HG02943 (cell line): Measurements from ENCODE around the gene HES2.
"Not testable (repeated sequence)": the region's sequence is repeated elsewhere in the genome, so short reads cannot be mapped to it uniquely, and the experiment has no call there.

Experiments used
- ATAC-seq: cut with Tn5 transposase; IDR thresholded peaks from one replicate; pipeline ENCODE4 v1.9.1; 2021; ENCODE audit warnings: mild to moderate bottlenecking, low read depth, moderate library complexity; ENCODE audit not compliant: unreplicated experiment

Gene HES2

DNA sequence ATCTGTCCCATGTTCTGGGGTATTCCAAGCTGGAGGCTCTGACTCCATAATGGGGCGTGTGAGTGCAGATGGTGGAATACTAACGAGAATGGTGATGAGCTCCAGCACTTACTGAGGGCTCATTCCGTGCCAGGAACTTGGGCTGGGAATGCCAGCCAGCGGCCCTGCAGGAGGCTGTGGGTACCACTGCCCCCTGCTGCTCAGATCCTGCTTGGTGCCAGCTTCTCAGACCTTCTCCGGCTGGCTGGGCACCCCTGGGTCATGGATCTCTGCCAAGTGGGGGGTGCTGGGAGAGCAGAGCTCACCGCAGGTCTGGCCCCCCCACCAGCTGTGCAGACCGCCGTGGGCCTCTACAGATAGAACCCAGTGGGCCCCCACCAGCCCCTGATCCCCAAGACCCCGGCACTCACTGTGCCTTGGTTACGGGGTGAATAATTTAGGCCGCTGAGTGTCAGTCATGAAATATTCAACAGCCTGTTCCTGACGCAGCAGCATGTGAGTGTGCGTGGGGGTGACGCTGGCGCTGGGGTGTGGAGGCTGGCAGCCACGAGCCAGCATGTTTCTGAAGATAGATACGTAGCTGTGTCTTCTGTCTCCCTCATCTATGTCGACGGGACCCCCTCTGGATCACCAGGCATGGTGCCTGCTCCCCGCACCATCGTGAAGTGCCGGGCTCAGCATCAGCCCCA is 17.4 kb upstream of the HES2 start:
- ATAC-seq, result not testable (repeated sequence)

- not testable (repeated sequence) for ATAC-seq
Measured at GRCh38 chr1:6436277-6436676, 16.6 kb upstream of the HES2 start.

- no peak for ATAC-seq
Measured at GRCh38 chr1:6435547-6435946, 15.8 kb upstream of the HES2 start.

- no peak for ATAC-seq
Measured at GRCh38 chr1:6435129-6435528, 15.4 kb upstream of the HES2 start.

GRCh38 chr1:6434186-6434585 is 14.5 kb upstream of the HES2 start:
- ATAC-seq, result no peak

DNA sequence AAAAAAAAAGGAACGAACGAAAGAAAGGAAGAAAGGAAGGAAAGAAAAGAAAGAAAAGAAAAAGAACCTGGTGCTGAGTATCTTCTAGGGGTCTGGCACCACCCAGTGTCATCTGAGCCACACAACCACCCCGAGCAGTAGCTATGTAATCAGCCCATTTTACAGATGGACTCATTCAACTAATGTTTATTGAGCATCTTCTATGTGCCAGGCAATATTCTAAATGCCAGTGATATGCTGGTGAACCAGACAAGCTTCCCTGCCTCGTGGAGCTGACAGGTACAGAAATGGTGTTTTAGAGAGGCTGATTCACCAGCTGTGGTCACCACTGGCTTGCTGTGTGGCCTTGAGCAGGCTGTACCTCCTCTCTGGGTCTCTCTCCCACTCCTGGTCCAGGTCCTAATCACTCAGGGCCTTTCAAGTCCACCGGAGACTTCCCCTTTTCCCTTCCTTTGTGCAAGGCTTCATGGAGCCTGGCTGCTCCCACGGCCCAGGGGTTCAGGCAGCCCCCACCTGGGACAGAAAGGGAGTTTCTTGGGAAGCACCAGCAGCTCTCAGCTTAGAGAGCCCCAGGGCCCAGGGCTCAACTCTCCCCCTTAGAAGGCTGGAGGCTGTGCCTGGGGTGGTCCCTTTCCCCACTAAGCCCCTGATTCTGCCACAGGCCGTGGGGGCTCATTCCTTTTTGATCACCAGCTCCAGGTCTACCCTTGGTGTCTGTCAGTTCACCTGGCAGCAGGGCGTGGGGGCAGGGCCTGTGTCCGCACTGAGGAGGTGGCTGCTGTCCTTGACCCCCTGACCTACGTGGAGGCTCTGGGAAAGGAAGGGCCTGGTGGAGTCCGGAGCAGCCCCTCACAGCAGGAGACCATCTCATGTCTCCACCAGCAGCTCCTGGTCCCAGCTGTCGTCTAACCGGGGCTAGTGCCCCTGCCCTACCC is 12.2 kb upstream of the HES2 start:
- not testable (repeated sequence) for ATAC-seq

DNA sequence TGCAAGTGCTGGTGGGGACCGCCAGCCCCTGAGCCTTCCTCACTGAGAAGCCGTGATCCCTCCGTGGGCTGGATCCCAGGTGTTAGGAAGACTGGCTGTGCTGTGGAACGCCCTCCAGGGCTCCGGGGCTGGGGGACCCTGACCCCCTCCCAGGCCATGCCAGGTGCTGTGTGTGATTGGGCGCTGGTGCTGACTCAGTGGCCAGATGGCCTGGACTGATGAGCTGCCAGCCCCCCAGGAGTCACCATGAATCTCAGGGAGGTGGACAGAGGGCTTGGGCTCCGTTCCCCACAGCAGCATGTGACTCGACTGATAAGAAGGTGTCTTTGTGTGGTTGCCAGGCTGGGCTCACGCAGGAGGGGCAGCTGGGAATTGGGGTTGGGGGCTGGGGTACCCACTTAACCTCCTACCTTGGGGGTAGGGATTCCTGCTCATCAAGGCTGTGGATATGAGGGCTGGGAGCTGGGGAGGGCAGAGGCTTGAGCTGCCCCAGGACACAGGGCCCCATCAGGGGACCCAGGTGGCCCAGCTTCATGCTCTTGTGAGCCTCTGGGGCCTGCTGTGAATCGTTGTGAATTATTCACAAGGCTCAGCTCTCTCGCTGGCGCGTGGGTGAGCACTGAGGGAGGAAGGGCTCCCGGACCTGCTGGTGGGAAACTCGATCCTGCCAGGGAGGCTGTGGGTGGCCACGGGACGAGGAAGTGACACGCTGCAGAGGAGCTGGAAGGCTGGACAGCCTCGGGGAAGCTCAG is 10.1 kb upstream of the HES2 start:
- ATAC-seq, result not testable (repeated sequence)

GRCh38 chr1:6428453-6428852 is 8.7 kb upstream of the HES2 start:
- ATAC-seq, result not testable (repeated sequence)

- ATAC-seq, result no peak
Measured at GRCh38 chr1:6427441-6428390, 8.0 kb upstream of the HES2 start.

GRCh38 chr1:6426972-6427350 is 7.2 kb upstream of the HES2 start:
- ATAC-seq, result no peak

DNA sequence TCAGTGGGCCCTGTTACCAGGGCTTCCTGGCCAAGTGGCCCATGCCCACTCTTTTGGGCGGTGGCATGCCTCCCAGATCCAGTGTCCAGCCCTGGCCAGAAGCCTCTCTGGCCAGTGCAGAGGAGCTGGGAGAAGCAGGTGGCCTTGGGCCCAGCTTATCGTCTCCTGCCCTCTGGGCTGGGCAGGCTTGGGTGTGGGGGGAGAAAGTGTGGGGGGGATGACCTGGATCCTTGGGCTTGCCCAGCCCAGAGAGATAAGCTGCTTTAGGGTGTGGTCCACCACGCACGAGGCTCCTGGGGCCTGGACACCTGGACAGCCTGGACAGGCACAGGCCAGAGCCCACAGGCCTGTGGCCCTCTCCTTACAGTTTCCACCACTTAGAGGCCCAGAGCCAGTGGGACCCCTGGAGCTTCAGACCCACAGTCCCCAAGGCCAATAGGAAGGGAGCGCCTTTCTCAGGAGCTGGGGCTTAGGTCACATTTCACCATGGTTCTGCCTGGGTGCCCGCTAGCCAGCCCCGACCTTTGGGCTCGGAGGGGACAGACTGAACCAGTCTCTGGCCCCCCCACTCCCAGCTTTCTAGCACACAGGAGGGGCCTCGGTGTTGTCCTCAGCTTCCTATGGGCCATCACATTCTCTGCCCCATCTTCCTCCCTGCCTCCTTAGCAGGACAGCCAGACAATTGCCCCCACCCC is 6.7 kb upstream of the HES2 start:
- ATAC-seq, result no peak

DNA sequence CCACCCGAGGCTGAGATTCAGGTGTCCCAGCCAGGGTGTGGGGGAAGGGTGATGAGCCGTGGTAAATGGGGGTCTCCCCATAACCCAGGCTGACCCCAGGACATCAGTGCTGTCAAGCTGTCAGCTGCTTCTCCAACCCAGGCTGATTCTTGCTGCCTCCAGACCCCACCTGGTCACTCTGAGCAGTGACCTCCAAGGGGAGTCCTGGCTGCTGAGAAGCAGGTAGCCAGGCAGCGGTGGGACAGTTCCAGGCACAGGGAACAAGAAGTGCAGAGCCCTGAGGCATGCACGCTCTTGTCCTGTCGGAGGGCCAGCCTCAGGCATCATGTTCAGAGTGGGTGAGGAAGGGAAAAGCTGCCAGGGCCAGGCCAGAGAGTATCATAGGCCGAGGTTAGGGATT is 5.9 kb upstream of the HES2 start:
- ATAC-seq, result no peak

DNA sequence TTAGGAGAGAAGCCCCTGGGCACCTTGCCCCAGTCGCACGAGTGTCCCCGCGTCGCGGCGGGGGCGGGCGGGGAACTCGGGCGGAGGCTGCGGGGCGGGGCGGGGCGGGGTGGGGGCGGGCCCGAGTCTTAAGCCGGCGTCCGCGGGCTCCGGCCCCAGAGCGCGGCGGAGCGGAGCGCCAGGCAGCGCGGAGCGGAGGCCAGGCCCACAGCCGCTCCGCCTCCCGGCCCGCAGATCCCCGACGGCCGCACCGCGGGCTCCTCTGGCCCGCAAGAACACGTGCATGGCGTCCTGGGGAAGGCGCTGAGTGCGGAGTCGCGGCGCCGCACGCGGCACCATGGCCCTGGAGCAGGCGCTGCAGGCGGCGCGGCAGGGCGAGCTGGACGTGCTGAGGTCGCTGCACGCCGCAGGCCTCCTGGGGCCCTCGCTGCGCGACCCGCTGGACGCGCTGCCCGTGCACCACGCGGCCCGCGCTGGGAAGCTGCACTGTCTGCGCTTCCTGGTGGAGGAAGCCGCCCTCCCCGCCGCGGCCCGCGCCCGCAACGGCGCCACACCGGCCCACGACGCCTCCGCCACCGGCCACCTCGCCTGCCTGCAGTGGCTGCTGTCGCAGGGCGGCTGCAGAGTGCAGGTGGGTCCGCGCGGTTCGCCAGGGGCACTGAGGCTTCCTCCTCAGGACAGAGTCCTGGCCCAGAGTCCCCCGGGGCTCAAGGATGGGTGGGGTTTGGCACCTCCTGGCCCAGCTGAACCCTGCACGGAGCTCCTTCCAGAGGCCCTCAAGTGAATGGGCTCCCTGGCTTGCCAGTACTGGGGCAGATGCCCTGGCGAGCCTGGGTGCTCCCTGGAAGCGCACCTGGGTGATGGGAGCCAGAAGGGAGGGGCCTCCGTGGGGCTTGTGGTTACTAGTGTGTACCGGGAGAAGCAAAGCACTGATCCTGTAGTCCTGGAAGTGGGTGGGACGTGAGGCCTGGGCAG is 5.2 kb upstream of the HES2 start, which contains the start of gene ESPN:
ESPN (plus strand) TSS at position 158 of the 975 bp plus-strand sequence; CDS start at position 338, 180 bp downstream.
- no peak for ATAC-seq

DNA sequence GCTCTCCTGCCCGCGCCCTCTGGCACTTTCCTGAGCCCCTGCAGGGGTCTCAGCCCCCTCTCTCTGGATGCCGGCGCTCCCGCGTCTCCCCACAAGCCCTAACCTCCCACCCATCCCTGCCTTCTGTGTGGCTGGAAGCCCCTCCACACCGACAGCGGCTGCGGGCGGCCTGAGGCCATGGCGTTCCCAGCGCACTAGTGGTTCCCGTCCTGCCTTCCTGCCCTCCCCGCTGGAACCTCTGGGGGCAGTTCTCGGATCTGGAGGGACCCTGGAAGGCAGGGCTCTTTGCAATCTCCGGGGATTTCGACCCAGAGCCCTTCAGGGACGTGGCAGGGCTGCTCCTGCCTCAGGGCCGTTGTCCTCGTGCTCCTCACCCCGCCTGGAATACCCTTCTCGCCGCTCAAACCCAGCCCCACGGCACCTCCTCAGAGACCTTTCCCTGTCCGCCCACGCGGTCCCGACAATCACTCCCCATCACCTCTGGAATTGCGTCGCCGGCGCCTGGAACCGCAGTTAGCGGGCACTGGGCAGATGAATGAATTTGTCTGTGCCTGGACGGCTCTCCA is 4.4 kb upstream of the HES2 start:
- ATAC-seq, result no peak

DNA sequence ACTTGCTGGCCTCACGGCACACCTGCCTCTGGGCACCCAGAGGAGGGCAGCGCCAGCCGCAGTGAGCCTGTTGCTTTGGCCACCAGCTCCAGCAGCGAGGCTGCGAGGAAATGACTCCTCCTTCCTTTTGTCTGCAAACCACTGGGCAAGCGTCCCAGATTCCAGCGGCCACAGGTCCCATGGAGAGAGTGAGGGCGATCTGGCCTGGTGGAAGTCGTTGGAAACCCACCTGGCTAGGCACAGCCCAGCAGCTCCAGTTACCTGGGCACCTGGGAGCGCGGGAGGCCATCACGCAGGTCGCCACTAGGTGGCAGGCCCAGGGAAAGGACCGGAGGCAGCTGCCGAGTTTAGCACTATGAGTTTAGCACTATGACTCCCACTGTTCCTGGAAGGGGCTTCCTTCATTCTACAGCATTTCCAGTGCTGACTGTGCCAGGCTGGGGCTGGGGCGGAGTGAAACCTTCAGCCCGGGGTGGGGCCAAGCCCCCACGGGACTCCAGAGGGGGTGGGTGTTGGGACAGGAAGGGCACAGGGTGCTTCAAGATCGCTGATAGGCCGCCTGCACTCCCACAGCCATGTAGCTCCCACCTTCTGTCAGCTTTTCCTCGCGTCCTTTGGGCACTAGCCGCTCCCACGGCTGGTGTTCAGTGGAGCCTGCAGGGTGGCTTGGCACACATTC is 3.7 kb upstream of the HES2 start:
- ATAC-seq, result no peak

GRCh38 chr1:6421266-6421665 is 1.5 kb upstream of the HES2 start:
- ATAC-seq, result no peak

GRCh38 chr1:6420454-6421042 is 829 bp upstream of the HES2 start:
- ATAC-seq, result no peak
